HUES6 (cell line): ENCODE measurements around the gene ATAD5.
"Not testable (repeated sequence)": the region's sequence is repeated elsewhere in the genome, so short reads cannot be mapped to it uniquely, and the experiment has no call there.

ENCODE experiments used
- H3K27ac ChIP-seq: 2 replicates; pipeline ENCODE4 v1.7.0; 2013; ENCODE audit warnings: low read depth, mild to moderate bottlenecking, low read length, inconsistent platforms
- H3K27me3 ChIP-seq: 2 replicates; pipeline ENCODE4 v1.6.1; 2013; ENCODE audit warnings: low read length; ENCODE audit not compliant: control insufficient read depth, insufficient read depth
- H3K36me3 ChIP-seq: 2 replicates; pipeline ENCODE4 v1.6.1; 2013; ENCODE audit warnings: low read length; ENCODE audit not compliant: control insufficient read depth, insufficient read depth
- H3K4me1 ChIP-seq: 2 replicates; pipeline ENCODE4 v1.6.1; 2013; ENCODE audit warnings: low read length; ENCODE audit not compliant: control insufficient read depth, insufficient read depth
- H3K4me3 ChIP-seq: 2 replicates; pipeline ENCODE4 v1.5.1; 2013; ENCODE audit warnings: low read depth, low read length
- H3K9ac ChIP-seq: one replicate; pipeline ENCODE4 v1.6.1; 2013; ENCODE audit warnings: mild to moderate bottlenecking, low read length
- H3K9me3 ChIP-seq: 2 replicates; pipeline ENCODE4 v1.6.1; 2013; ENCODE audit warnings: low read depth, low read length; ENCODE audit not compliant: control insufficient read depth, insufficient read depth

Gene ATAD5

GRCh38 chr17:30929861-30930260 lies 98.1 kb downstream of the ATAD5 start:
- not testable (repeated sequence) for H3K27ac ChIP-seq, H3K9me3 ChIP-seq, H3K36me3 ChIP-seq, H3K9ac ChIP-seq, H3K4me3 ChIP-seq, H3K4me1 ChIP-seq, H3K27me3 ChIP-seq

GRCh38 chr17:30930495-30930894 lies 98.7 kb downstream of the ATAD5 start:
- Histone ChIP-seq H3K27me3 (peaks cover 8% of the 10 kb centered on the region; the same call in 1 of the 2 replicates), H3K36me3 (no peaks in the 10 kb centered on the region), H3K9ac (no peak overlapping the region), H3K27ac (no peak overlapping the region), H3K9me3 (no peaks in the 10 kb centered on the region), H3K4me1 (no peaks in the 10 kb centered on the region), H3K4me3 (no peak overlapping the region)

GRCh38 chr17:30931582-30931981 lies 99.8 kb downstream of the ATAD5 start:
- H3K4me3 ChIP-seq, H3K36me3 ChIP-seq, H3K27me3 ChIP-seq, H3K9ac ChIP-seq, H3K9me3 ChIP-seq, H3K4me1 ChIP-seq, H3K27ac ChIP-seq: not testable (repeated sequence)

GRCh38 chr17:30933966-30934365 lies 102.2 kb downstream of the ATAD5 start:
- no peak overlapping the region for H3K9ac ChIP-seq
- H3K27ac ChIP-seq: no peak overlapping the region
- no peaks in the 10 kb centered on the region for H3K27me3 ChIP-seq
- no peak overlapping the region for H3K4me3 ChIP-seq
- no peaks in the 10 kb centered on the region for H3K36me3 ChIP-seq
- no peaks in the 10 kb centered on the region for H3K9me3 ChIP-seq
- no peaks in the 10 kb centered on the region for H3K4me1 ChIP-seq

GRCh38 chr17:30939051-30939689 lies 107.4 kb downstream of the ATAD5 start:
- no peaks in the 10 kb centered on the region for H3K4me1 ChIP-seq
- no peak overlapping the region for H3K9ac ChIP-seq
- H3K36me3 ChIP-seq: no peaks in the 10 kb centered on the region
- no peak overlapping the region for H3K27ac ChIP-seq
- H3K4me3 ChIP-seq: no peak overlapping the region
- H3K27me3 ChIP-seq: no peaks in the 10 kb centered on the region
- no peaks in the 10 kb centered on the region for H3K9me3 ChIP-seq

GRCh38 chr17:30942308-30943079 lies 110.7 kb downstream of the ATAD5 start:
- Histone ChIP-seq H3K4me3 (no peak overlapping the region), H3K9ac (no peak overlapping the region), H3K36me3 (no peaks in the 10 kb centered on the region), H3K27me3 (no peaks in the 10 kb centered on the region), H3K9me3 (no peaks in the 10 kb centered on the region), H3K27ac (no peak overlapping the region), H3K4me1 (no peaks in the 10 kb centered on the region)
